HepG2 (cell line): Measurements from ENCODE around the gene DOCK1. TPM values are rescaled to one million over a fixed set of nuclear protein-coding genes. Genes with fewer than 3 reads are reported as not detected.

Source experiments
- CREB1 ChIP-seq, 2 experiments: fragments of 450-650 bp in 1 of 2; IDR thresholded peaks; 2 replicates each; pipeline ENCODE4 v1.6.1; 2016 to 2017; ENCODE audit warnings: control low read depth in 1 of 2, mild to moderate bottlenecking in 1 of 2, missing compliant biosample characterization in 1 of 2, missing genetic modification characterization in 1 of 2
- KLF6 ChIP-seq: IDR thresholded peaks from 2 replicates; pipeline ENCODE4 v1.8.0; 2016; ENCODE audit warnings: missing biosample characterization, missing genetic modification reagents
- MYC ChIP-seq: sonication (generic); formaldehyde crosslinking; IDR thresholded peaks from 2 replicates; pipeline ENCODE4 v1.9.0; 2021; ENCODE audit warnings: missing genetic modification reagents, borderline replicate concordance
- PLRG1 ChIP-seq: fragments of 450-650 bp; conservative IDR thresholded peaks from 2 replicates; pipeline ENCODE4 v1.6.1; 2016
- REST ChIP-seq, 2 experiments: IDR thresholded peaks; 2 replicates each; pipeline ENCODE4 v1.6.1; 2011 to 2012; ENCODE audit warnings: low read length in 2 of 2, borderline replicate concordance in 1 of 2, low read depth in 1 of 2, mild to moderate bottlenecking in 1 of 2, moderate library complexity in 1 of 2
- ZBTB7A ChIP-seq: sonication (generic); formaldehyde crosslinking; IDR thresholded peaks from 2 replicates; pipeline ENCODE4 v1.8.0; 2022; ENCODE audit warnings: mild to moderate bottlenecking, missing genetic modification reagents
- ZNF432 ChIP-seq: sonication (generic); formaldehyde crosslinking; IDR thresholded peaks from 2 replicates; pipeline ENCODE4 v1.5.0; 2020; ENCODE audit warnings: missing genetic modification reagents, mild to moderate bottlenecking, borderline replicate concordance
- ZNF562 ChIP-seq: sonication (generic); formaldehyde crosslinking; IDR thresholded peaks from 2 replicates; pipeline ENCODE4 v1.8.0; 2022; ENCODE audit warnings: missing genetic modification reagents, borderline replicate concordance
- ZNF709 ChIP-seq: sonication (generic); formaldehyde crosslinking; IDR thresholded peaks from 2 replicates; pipeline ENCODE4 v1.5.0; 2020; ENCODE audit warnings: mild to moderate bottlenecking, missing genetic modification reagents
- polyA plus RNA-seq, 8 experiments: library from polyadenylated mRNA; depleted of rRNA in 3 of 8; stranded (reverse) in 7 of 8; unstranded in 1 of 8; fragments of >200 nt; fragmentation: Illumina TruSeq in 4 of 8; extraction: Trizol in 4 of 8; gene quantifications; 2 replicates each; pipeline versions ENCODE4 v1.2.1 to v1.2.3, GENCODE V29; 2011 to 2016; ENCODE audit warnings: low read depth in 4 of 8, missing spikeins in 1 of 8, mixed read lengths in 1 of 8; ENCODE audit not compliant: insufficient read depth in 1 of 8
- total RNA-seq, 5 experiments: library from RNA; depleted of rRNA; stranded (reverse); fragments of >200 nt; fragmentation: Illumina TruSeq; extraction: Trizol; gene quantifications; 2 replicates each; pipeline ENCODE4 v1.2.3, GENCODE V29; 2016; ENCODE audit warnings: low read depth in 1 of 5
- TF ChIP-seq, protein P1 (sequence below): IDR thresholded peaks from 2 replicates; pipeline ENCODE4 v1.6.1; 2012; ENCODE audit warnings: low read depth, low read length, improper control_type of control experiment
- TF ChIP-seq, protein P2 (sequence below): sonication (generic); formaldehyde crosslinking; IDR thresholded peaks from 2 replicates; pipeline ENCODE4 v1.8.0; 2022; ENCODE audit warnings: mild to moderate bottlenecking, missing genetic modification reagents, borderline replicate concordance
- TF ChIP-seq, protein P3 (sequence below): sonication (generic); formaldehyde crosslinking; IDR thresholded peaks from 2 replicates; pipeline ENCODE4 v1.9.0; 2021; ENCODE audit warnings: missing genetic modification reagents, borderline replicate concordance

DOCK1 gene
- total and polyA plus RNA-seq, 2 of the 13 experiments (the other 11 are each of a cell fraction or from before 2014, with no cell fraction given): 8.3 to 25.5 TPM

DNA sequence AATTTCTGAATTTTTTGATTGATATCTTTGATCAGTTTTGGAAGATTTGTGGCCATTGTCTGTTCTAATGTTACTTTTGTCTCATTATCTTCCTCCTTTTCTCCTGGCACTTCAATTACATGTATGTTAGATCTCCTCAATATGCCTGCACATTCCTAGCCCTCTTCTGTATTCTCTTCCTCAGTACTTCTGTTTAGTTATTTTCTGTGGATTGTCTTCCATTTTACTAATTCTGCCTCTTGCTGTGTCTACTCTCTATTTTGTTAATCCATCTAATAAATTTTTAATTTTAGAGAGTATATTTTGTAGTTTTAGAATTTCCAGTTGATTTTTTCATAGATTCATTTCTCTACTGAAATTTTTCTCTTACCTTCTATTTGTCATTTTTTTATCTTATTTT, 154.1 kb downstream of the DOCK1 start (continued):
- TF ChIP-seq REST (IDR thresholded peaks at IDR 0.05; ENCODE audit: borderline replicate concordance in 1 of 2, low read depth in 1 of 2, low read length in 2 of 2) (no peak), PLRG1 (no peak), ZBTB7A (CRISPR knock-in tag) (no peak), ZNF709 (CRISPR knock-in tag) (no peak), ZNF432 (CRISPR knock-in tag) (no peak), KLF6 (CRISPR knock-in tag) (no peak), MYC (CRISPR knock-in tag) (no peak), ZNF562 (CRISPR knock-in tag) (no peak), CREB1 (IDR thresholded peaks at IDR 0.05) (no peak), CREB1 (CRISPR knock-in tag; IDR thresholded peaks at IDR 0.05) (no peak)
- TF ChIP-seq, protein P1, sequence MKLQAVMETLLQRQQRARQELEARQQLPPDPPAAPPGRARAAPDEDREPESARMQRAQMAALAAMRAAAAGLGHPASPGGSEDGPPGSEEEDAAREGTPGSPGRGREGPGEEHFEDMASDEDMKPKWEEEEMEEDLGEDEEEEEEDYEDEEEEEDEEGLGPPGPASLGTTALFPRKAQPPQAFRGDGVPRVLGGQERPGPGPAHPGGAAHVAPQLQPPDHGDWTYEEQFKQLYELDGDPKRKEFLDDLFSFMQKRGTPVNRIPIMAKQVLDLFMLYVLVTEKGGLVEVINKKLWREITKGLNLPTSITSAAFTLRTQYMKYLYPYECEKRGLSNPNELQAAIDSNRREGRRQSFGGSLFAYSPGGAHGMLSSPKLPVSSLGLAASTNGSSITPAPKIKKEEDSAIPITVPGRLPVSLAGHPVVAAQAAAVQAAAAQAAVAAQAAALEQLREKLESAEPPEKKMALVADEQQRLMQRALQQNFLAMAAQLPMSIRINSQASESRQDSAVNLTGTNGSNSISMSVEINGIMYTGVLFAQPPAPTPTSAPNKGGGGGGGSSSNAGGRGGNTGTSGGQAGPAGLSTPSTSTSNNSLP: no peak
- TF ChIP-seq, protein P2, sequence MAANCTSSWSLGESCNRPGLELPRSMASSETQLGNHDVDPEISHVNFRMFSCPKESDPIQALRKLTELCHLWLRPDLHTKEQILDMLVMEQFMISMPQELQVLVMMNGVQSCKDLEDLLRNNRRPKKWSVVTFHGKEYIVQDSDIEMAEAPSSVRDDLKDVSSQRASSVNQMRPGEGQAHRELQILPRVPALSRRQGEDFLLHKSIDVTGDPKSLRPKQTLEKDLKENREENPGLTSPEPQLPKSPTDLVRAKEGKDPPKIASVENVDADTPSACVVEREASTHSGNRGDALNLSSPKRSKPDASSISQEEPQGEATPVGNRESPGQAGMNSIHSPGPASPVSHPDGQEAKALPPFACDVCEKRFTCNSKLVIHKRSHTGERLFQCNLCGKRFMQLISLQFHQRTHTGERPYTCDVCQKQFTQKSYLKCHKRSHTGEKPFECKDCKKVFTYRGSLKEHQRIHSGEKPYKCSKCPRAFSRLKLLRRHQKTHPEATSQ (CRISPR knock-in tag): no peak
- TF ChIP-seq, protein P3, sequence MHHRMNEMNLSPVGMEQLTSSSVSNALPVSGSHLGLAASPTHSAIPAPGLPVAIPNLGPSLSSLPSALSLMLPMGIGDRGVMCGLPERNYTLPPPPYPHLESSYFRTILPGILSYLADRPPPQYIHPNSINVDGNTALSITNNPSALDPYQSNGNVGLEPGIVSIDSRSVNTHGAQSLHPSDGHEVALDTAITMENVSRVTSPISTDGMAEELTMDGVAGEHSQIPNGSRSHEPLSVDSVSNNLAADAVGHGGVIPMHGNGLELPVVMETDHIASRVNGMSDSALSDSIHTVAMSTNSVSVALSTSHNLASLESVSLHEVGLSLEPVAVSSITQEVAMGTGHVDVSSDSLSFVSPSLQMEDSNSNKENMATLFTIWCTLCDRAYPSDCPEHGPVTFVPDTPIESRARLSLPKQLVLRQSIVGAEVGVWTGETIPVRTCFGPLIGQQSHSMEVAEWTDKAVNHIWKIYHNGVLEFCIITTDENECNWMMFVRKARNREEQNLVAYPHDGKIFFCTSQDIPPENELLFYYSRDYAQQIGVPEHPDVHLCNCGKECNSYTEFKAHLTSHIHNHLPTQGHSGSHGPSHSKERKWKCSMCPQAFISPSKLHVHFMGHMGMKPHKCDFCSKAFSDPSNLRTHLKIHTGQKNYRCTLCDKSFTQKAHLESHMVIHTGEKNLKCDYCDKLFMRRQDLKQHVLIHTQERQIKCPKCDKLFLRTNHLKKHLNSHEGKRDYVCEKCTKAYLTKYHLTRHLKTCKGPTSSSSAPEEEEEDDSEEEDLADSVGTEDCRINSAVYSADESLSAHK (CRISPR knock-in tag): no peak
